GM19351 (cell line): ENCODE measurements around the gene GPR68.
"Not testable (repeated sequence)": the region's sequence is repeated elsewhere in the genome, so short reads cannot be mapped to it uniquely, and the experiment has no call there.

Source experiments
- ATAC-seq: cut with Tn5 transposase; IDR thresholded peaks from one replicate; pipeline ENCODE4 v1.9.1; 2021; ENCODE audit warnings: mild to moderate bottlenecking, moderate library complexity; ENCODE audit not compliant: unreplicated experiment

Gene GPR68

DNA sequence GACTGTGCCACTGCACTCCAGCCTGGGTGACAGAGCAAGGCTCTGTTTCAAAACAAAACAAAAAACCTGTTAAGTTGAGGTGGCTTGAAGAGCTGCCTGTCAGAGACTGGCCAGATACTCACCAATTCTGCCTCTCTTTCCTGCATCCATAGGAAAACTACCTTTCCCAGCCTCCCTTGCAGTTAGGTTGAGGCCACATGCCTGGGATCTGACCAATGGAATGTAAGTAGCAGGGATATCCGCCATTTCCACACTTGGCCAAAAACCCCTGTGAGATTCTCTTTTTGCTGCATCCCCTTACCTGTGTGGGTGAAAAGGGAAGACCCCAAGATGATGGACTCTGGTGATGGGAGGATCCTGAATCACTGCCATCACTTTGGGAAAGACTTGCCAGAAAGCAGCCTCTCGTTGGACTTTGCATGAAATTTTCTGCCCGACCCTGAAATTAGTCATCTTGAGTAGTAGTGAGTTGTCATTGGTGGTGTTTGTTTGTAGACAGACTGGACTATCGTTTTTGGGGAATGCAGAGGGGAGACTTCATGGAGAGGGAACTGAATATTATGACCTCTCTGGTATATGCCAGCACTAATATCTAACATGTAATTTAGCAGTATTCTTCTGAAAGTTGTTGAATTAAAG is 14.0 kb downstream of the GPR68 start:
- ATAC-seq = no peak

- ATAC-seq = peak; percentile 69
These were observed 14.7 kb downstream of the GPR68 start for GRCh38 chr14:91229743-91230200.

GRCh38 chr14:91229005-91229382 is 15.5 kb downstream of the GPR68 start:
- no peak for ATAC-seq

- ATAC-seq = peak; percentile 78
These were observed 16.1 kb downstream of the GPR68 start for GRCh38 chr14:91228112-91229004.

GRCh38 chr14:91227183-91227628 is 17.3 kb downstream of the GPR68 start:
- ATAC-seq = no peak

GRCh38 chr14:91226360-91226759 is 18.1 kb downstream of the GPR68 start:
- not testable (repeated sequence) for ATAC-seq

DNA sequence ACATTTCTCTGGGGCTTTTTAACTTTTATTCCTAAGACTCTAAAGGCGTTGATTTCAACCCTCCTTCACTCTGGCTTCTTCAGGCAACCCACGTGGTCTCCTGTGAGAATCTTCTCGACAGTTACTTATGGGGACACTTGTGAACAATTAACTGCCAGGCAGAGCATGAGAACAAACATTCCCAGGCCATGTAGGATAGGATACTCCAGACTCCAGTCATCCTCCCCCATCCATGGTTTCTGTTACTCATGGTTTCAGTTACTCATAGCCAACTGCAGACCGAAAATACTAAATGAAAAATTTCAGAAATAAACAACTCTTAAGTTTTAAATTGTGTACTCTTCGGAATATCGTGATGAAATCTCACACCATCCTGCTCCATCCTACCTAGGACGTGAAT is 19.5 kb downstream of the GPR68 start:
- ATAC-seq = no peak

DNA sequence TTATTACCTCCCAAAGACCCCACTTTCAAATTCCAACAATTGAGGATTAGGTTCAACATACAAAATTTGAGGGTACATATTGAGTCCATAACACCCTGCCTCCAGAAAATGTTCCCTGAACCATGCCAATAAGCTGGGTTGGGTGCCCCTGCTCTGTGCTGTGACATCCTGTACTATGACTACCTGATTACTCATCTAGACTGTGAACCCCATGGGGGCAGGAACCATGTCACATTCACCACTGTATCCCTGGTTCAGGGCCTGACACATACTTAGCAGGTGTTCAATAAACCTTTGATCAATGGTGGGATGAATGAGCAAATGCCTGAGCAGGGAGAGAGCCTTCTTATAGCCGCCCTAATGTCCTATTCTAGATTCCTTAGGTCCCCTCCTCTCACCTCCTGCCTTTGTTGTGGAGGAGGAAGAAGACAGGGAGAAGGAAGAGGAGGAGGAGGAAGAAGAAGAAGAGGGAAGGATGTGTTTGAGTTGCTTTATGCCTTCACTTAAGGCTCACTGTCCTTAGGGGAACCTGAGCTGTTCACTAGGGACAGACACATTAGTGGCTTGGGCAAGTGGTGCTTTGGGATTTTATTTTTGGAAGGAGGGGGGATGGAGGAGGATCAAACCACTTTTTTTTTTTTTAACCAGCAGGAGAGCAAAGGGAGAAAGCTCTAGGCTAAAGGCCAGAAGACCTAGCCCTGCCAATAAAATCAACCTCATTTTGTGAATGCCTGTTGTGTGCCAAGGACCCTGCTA is 21.3 kb downstream of the GPR68 start:
- no peak for ATAC-seq

- no peak for ATAC-seq
These were observed 23.2 kb downstream of the GPR68 start for GRCh38 chr14:91221270-91221669.

- ATAC-seq = no peak
These were observed 23.9 kb downstream of the GPR68 start for GRCh38 chr14:91220581-91221000.

DNA sequence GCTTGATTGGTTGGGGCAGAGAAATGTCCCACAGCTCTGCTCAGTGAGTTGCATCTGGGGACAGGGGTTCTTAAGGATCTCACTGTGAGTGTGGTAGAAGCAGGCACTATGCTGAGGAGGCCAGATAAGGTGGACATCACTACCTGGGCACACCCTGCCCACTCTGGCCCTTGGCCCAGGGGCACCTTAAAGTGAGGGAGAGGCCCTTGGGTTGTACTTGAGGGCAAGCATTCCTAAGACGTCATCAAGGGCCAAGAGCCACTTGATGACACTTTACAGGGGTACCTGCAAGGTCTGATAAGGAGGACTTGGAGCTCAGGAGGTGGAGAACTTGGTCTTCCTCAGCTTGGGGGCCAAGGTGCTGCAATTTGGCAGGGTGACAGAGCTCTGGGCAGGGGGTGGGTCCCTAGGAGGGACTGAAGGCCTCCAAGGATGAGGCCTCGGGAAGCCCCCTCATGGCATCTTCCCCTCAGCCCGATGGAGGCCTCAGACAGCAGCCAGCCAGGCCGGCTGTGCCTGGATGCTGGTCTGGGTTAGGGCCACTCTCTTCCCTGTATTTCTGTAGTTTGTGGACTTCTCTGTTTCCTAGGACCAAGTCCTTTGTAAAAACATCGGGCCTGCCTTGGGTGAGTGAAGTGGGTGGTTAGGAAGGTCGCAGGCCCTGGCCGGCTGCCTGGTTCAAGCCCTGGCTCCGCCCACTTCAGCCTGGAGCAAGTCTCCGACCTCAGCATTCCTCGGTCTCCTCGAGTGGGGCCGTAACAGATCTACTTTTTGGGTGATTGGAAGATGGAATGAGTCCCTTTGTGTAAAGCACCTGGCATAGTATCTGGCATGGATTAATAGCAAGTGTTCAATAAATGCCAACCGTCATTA is 24.8 kb downstream of the GPR68 start:
- ATAC-seq = no peak

DNA sequence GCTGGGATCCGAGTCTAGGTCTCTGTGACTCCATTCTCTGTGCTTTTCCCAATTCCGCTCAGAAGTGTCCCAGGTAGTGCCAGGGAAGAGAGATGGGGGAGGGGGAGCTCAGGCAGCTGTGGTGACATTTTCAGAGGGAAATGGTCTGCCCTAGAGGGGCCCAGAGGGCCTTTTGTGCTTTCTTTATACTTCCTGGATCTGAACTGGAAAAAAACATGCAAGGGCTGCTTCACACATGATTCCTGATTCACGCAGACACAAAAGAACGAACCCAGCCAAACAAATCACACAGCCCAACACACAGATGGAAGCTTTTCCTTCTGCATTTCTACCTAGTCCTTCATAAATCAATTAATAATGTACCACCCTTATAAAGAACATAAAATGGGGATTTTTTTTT is 26.5 kb downstream of the GPR68 start:
- no peak for ATAC-seq

DNA sequence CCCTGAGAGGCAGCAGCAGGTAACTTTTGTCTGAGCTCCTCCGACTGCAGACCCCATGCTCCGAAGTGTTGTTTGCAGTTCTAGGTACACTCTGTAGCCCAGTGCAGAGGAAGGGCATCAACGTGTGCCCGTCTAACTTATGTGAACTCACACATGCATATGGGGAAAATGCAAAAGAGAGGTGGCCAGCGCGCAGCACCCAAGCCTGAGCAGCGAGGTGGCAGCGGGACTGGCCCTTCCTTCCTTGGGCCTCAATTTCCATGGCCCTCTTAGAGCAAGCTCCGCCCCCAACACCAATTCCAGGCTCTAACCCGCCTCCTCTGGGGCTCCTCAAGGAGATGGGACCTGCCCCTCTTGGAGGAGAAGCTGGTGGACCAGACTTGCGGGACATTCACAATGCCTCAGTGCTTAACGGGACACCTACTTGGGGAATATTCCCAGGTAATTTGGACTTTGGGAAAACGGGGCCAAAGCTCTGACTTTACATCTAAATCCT is 27.7 kb downstream of the GPR68 start:
- ATAC-seq = no peak

DNA sequence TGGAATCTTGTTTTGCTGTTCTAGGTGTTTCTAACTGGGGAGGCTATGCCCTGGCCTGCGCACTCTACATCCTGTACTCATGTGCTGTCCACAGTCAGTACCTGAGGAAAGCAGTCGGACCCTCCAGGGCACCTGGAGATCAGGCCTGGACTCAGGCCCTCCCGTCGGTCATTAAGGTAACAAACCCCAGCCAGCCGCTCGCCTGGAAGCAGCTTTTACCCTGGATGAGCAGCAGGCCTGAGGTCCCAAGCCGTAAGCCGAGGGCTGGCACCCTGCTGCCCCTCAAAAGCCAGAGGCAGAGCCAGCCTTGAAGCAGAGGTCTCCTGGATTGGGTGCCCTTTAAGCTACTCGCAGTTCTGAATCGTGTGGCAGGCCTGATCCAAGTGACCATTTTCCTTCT is 29.1 kb downstream of the GPR68 start:
- ATAC-seq = no peak

GRCh38 chr14:91214306-91214705 is 30.2 kb downstream of the GPR68 start:
- no peak for ATAC-seq

- no peak for ATAC-seq
These were observed 33.5 kb downstream of the GPR68 start for GRCh38 chr14:91211017-91211416.

GRCh38 chr14:91207008-91207407 is 37.5 kb downstream of the GPR68 start:
- no peak for ATAC-seq

- ATAC-seq = no peak
These were observed 39.0 kb downstream of the GPR68 start for GRCh38 chr14:91205459-91205858.

DNA sequence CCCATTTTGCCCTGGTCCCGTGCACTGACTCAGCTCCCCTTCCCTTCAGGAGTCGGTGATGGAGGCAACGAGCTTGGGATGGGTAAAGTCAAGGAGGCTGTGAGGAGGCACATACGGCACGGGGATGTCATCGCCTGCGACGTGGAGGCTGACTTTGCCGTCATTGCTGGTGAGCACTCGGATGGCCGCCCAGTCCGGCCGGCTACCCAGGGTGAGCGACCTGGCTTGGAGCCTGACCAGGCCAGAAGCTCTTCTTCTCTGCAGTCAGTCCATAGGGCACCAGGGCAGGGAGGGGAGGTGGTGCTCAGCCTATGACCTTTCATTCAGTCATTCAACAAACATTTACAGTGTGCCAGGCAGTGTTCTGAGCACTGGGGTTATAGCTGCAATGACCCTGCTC is 39.8 kb downstream of the GPR68 start:
- ATAC-seq = no peak

DNA sequence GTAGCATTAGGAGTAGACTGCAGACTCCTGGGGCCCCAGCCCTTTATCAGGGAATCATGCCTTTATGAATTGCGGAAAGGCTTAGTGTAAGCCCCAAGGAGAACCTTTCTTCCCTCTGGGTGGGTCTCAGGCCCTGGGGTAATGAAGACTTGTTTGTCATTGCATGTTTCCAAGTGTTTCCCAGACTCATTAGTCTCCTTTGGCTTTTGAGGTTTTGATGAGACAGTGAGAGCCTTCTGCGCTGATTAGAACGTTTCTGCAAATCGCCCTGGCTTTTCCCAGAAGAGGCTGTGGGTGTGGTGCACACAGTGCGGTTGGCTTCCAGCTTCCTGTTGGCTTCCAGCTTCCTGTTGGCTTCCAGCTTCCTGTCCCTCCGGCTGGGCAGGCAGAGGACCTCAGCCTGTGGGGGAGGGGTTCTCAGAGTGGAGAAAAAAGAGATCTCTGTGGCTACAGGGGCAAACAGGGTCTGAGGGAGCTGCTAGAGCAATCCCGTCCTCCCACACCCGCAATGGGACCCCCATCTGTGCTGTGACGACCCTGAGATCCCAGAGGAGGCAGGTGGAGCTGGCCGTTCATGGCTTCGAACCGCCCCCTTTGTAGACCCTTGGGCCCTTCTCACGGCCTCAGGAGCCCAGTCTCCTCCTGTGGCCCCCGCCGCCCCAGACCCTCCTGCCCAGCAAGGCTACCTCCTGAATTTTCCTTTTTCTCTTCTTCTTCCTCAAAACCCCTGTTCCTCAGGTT is 42.1 kb downstream of the GPR68 start:
- ATAC-seq = no peak
